Measurements from ENCODE around the gene SUGCT.

GRCh38 chr7:40099837-40100236, 35.0 kb upstream of the SUGCT start:
- TF ChIP-seq CTCF (conservative IDR thresholded peaks at IDR 0.05 in 1 of 2, IDR thresholded peaks at IDR 0.05 in 1 of 2; ENCODE audit: extremely low read depth in 1 of 2, insufficient read depth in 1 of 2, low read depth in 1 of 2, low read length in 2 of 2) (no peak), EZH2 (IDR thresholded peaks at IDR 0.05; ENCODE audit: borderline replicate concordance, low read length) (no peak)
